Ishikawa (cell line): ENCODE results near the gene ANKDD1A.

ENCODE experiments used
- CEBPB ChIP-seq: IDR thresholded peaks from 2 replicates; pipeline ENCODE4 v1.6.1; 2012
- CREB1 ChIP-seq: IDR thresholded peaks from 2 replicates; pipeline ENCODE4 v1.6.1; 2012; ENCODE audit warnings: low read depth
- EP300 ChIP-seq: IDR thresholded peaks from 2 replicates; pipeline ENCODE4 v1.6.1; 2012; ENCODE audit warnings: borderline replicate concordance
- FOXM1 ChIP-seq: IDR thresholded peaks from 2 replicates; pipeline ENCODE4 v1.6.1; 2012; ENCODE audit warnings: low read depth, borderline replicate concordance
- NFIC ChIP-seq: IDR thresholded peaks from 2 replicates; pipeline ENCODE4 v1.6.1; 2012
- RAD21 ChIP-seq: IDR thresholded peaks from 2 replicates; pipeline ENCODE4 v1.6.1; 2012; ENCODE audit warnings: low read depth
- REST ChIP-seq: IDR thresholded peaks from 2 replicates; pipeline ENCODE4 v1.6.1; 2012; ENCODE audit warnings: low read depth, mild to moderate bottlenecking
- TAF1 ChIP-seq: IDR thresholded peaks from 2 replicates; pipeline ENCODE4 v1.6.1; 2012; ENCODE audit warnings: low read depth, mild to moderate bottlenecking
- TCF12 ChIP-seq: IDR thresholded peaks from 2 replicates; pipeline ENCODE4 v1.6.1; 2012; ENCODE audit warnings: low read depth
- TEAD4 ChIP-seq: IDR thresholded peaks from 2 replicates; pipeline ENCODE4 v1.6.1; 2012
- YY1 ChIP-seq: IDR thresholded peaks from 2 replicates; pipeline ENCODE4 v1.6.1; 2012; ENCODE audit warnings: low read depth
- ZBTB7A ChIP-seq: IDR thresholded peaks from 2 replicates; pipeline ENCODE4 v1.6.1; 2012; ENCODE audit warnings: low read depth
- TF ChIP-seq, protein P1 (sequence below): IDR thresholded peaks from 2 replicates; pipeline ENCODE4 v1.6.1; 2012
- TF ChIP-seq, protein P2 (sequence below): IDR thresholded peaks from 2 replicates; pipeline ENCODE4 v1.6.1; 2012

DNA sequence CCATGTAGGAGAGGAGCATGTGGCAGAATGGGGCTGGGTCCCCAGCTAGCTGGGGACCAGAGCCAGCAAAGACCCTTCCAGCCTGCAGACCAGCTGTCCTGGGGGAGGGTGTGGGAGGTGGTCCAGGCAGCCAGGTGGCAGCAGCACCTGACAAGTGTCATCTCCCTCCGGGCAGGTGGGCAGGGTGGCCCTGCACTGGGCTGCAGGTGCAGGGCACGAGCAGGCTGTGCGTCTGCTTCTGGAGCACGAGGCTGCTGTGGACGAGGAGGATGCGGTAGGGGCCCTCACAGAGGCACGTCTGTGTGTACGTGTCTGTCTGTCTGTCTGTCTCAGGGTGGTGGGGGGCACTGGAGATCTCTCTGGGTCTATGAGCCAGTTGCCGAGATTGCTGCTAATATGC, 5.5 kb downstream of the ANKDD1A start:
- TF ChIP-seq YY1 (no peak), REST (no peak), TEAD4 (no peak), TAF1 (no peak), EP300 (no peak), TCF12 (no peak), ZBTB7A (no peak), RAD21 (no peak), NFIC (no peak), CEBPB (no peak), CREB1 (no peak), FOXM1 (no peak)
- TF ChIP-seq, protein P1, sequence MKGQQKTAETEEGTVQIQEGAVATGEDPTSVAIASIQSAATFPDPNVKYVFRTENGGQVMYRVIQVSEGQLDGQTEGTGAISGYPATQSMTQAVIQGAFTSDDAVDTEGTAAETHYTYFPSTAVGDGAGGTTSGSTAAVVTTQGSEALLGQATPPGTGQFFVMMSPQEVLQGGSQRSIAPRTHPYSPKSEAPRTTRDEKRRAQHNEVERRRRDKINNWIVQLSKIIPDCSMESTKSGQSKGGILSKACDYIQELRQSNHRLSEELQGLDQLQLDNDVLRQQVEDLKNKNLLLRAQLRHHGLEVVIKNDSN: no peak
- TF ChIP-seq, protein P2, sequence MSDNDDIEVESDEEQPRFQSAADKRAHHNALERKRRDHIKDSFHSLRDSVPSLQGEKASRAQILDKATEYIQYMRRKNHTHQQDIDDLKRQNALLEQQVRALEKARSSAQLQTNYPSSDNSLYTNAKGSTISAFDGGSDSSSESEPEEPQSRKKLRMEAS: no peak
